A549 (cell line): ENCODE measurements around the gene SYNJ1. TPM values are rescaled to one million over a fixed set of nuclear protein-coding genes. Genes with fewer than 3 reads are reported as not detected.
"Not testable (repeated sequence)": the region's sequence is repeated elsewhere in the genome, so short reads cannot be mapped to it uniquely, and the experiment has no call there.

Experiments used
- ATAC-seq, 2 experiments: fragments of 200-7000 bp in 1 of 2; fragments of >200 bp in 1 of 2; cut with Nextera tagmentation in 1 of 2; cut with Tn5 transposase in 1 of 2; 3 replicates each; pipeline versions ENCODE4 v1.8.0 to v1.9.1; 2018 to 2020; ENCODE audit warnings: mild to moderate bottlenecking in 1 of 2, moderate library complexity in 1 of 2
- CTCF ChIA-PET: fragments of 300-600 bp; sonication (Branson Sonifier 250); formaldehyde crosslinking; extraction: SDS; loops from one replicate; lab custom pipeline; 2021; ENCODE audit warnings: antibody characterized with exemption, inconsistent platforms; lab: Yijun Ruan, JAX
- POLR2A ChIA-PET: fragments of 350-600 bp; formaldehyde crosslinking; extraction: SDS; loops from one replicate; lab custom pipeline; 2021; ENCODE audit warnings: antibody characterized with exemption, inconsistent platforms; lab: Yijun Ruan, JAX
- DNase-seq, 2 experiments: peaks; one replicate each; pipeline versions ENCODE4 v3.0.0 to v3.0.0-alpha.2; 2011 to 2016; ENCODE audit warnings: low read depth in 1 of 2, low spot score in 1 of 2
- FAIRE-seq: peaks from 2 replicates; lab custom pipeline; 2011; peaks lifted over from hg19 to GRCh38; lab: Jason Lieb, UNC
- H3K27ac ChIP-seq, 2 experiments: fragments of >200 bp; sonication (Bioruptor Twin); formaldehyde crosslinking; 3 replicates each; pipeline ENCODE4 v1.5.1; 2016 to 2017
- H3K4me1 ChIP-seq: fragments of >200 bp; sonication (Bioruptor Twin); formaldehyde crosslinking; 3 replicates; pipeline ENCODE4 v1.6.1; 2016
- H3K4me2 ChIP-seq: fragments of >200 bp; sonication (Bioruptor Twin); formaldehyde crosslinking; 3 replicates; pipeline ENCODE4 v1.6.1; 2016
- H3K4me3 ChIP-seq: fragments of >200 bp; sonication (Bioruptor Twin); formaldehyde crosslinking; 3 replicates; pipeline ENCODE4 v1.5.1; 2016
- H3K9me3 ChIP-seq: fragments of >200 bp; sonication (Bioruptor Twin); formaldehyde crosslinking; 3 replicates; pipeline ENCODE4 v1.6.1; 2016
- BHLHE40 ChIP-seq: IDR thresholded peaks from 2 replicates; pipeline ENCODE4 v1.6.1; 2012; ENCODE audit warnings: low read depth, low read length, inconsistent platforms
- EHMT2 ChIP-seq: fragments of 200-600 bp; sonication (generic); IDR thresholded peaks from 2 replicates; pipeline ENCODE4 v1.6.1; 2016; ENCODE audit warnings: antibody characterized with exemption, low read depth, mild to moderate bottlenecking, moderate library complexity
- EP300 ChIP-seq, 2 experiments: fragments of >200 bp; sonication (Bioruptor Twin); formaldehyde crosslinking; IDR thresholded peaks; 2 replicates in 1 of 2; 3 replicates in 1 of 2; pipeline ENCODE4 v1.6.1; 2016 to 2017
- FOSB ChIP-seq: fragments of 250-450 bp; sonication (Bioruptor Pico); IDR thresholded peaks from 2 replicates; pipeline ENCODE4 v1.5.0; 2020; ENCODE audit warnings: mild to moderate bottlenecking, moderate library complexity
- FOSL2 ChIP-seq, 2 experiments: fragments of 450-650 bp in 1 of 2; fragments of >200 bp in 1 of 2; sonication (Bioruptor Twin) in 1 of 2; formaldehyde crosslinking; IDR thresholded peaks; 2 replicates each; pipeline versions ENCODE4 v1.5.0 to v1.6.1; 2016 to 2020; ENCODE audit warnings: mild to moderate bottlenecking in 1 of 2, moderate library complexity in 1 of 2
- HOXA7 ChIP-seq: fragments of 250-450 bp; sonication (Bioruptor Pico); IDR thresholded peaks from 2 replicates; pipeline ENCODE4 v1.5.0; 2020; ENCODE audit warnings: mild to moderate bottlenecking, moderate library complexity
- HOXB5 ChIP-seq: fragments of 250-450 bp; sonication (Bioruptor Pico); IDR thresholded peaks from 2 replicates; pipeline ENCODE4 v1.5.0; 2020; ENCODE audit warnings: mild to moderate bottlenecking, moderate library complexity
- JUN ChIP-seq, 2 experiments: fragments of >200 bp; sonication (Bioruptor Twin); formaldehyde crosslinking; IDR thresholded peaks; 2 replicates in 1 of 2; 3 replicates in 1 of 2; pipeline ENCODE4 v1.6.1; 2016 to 2017
- JUNB ChIP-seq: fragments of >200 bp; sonication (Bioruptor Twin); formaldehyde crosslinking; IDR thresholded peaks from 2 replicates; pipeline ENCODE4 v1.6.1; 2016
- KDM1A ChIP-seq: fragments of 200-600 bp; sonication (generic); IDR thresholded peaks from 2 replicates; pipeline ENCODE4 v1.6.1; 2016; ENCODE audit warnings: low read depth, mild to moderate bottlenecking
- PBX3 ChIP-seq: IDR thresholded peaks from 2 replicates; pipeline ENCODE4 v1.6.1; 2012
- PHF8 ChIP-seq: fragments of 200-600 bp; sonication (generic); IDR thresholded peaks from 2 replicates; pipeline ENCODE4 v1.6.1; 2016; ENCODE audit warnings: low read depth, mild to moderate bottlenecking, antibody characterized with exemption, moderate library complexity, borderline replicate concordance
- RARB ChIP-seq: fragments of 250-450 bp; sonication (Bioruptor Pico); IDR thresholded peaks from 2 replicates; pipeline ENCODE4 v1.8.0; 2021; ENCODE audit warnings: mild to moderate bottlenecking, moderate library complexity
- REST ChIP-seq: fragments of 200-600 bp; sonication (generic); IDR thresholded peaks from 2 replicates; pipeline ENCODE4 v1.6.1; 2016; ENCODE audit warnings: antibody characterized with exemption, mild to moderate bottlenecking, moderate library complexity
- RFX5 ChIP-seq: fragments of 450-650 bp; IDR thresholded peaks from 2 replicates; pipeline ENCODE4 v1.7.1; 2014; ENCODE audit warnings: antibody characterized with exemption, mild to moderate bottlenecking, moderate library complexity
- SREBF2 ChIP-seq: fragments of 450-650 bp; IDR thresholded peaks from 2 replicates; pipeline ENCODE4 v1.6.1; 2014; ENCODE audit warnings: mild to moderate bottlenecking, moderate library complexity
- TFCP2L1 ChIP-seq: fragments of 250-450 bp; sonication (Bioruptor Pico); IDR thresholded peaks from 2 replicates; pipeline ENCODE4 v1.5.0; 2021; ENCODE audit warnings: mild to moderate bottlenecking
- TP53 ChIP-seq: fragments of 250-450 bp; sonication (Bioruptor Pico); IDR thresholded peaks from 2 replicates; pipeline ENCODE4 v1.5.0; 2021; ENCODE audit warnings: mild to moderate bottlenecking, moderate library complexity
- USF2 ChIP-seq: fragments of 450-650 bp; IDR thresholded peaks from 2 replicates; pipeline ENCODE4 v1.6.1; 2014; ENCODE audit warnings: antibody characterized with exemption
- WGBS: methylation state at CpG from one replicate; pipeline ENCODE4 v1.1.6; 2017; ENCODE audit errors: missing lambda C conversion rate; 5-methylcytosine and 5-hydroxymethylcytosine counted together
- polyA plus RNA-seq, 4 experiments: library from polyadenylated mRNA; depleted of rRNA in 3 of 4; stranded (reverse); fragments of >200 nt; fragmentation: RNase III in 1 of 4; extraction: RNeasy Plus Mini Kit Qiagen cat#74134 plus additional on column Dnase treatment in 1 of 4; gene quantifications; 2 replicates in 3 of 4; 3 replicates in 1 of 4; pipeline ENCODE4 v1.2.3, GENCODE V29; 2011 to 2017

The SYNJ1 gene
- polyA plus RNA-seq, 2 of the 4 experiments (the other 2 are of a cell fraction) = 2.3 to 3.8 TPM

GRCh38 chr21:32739946-32740345 is 12.1 kb upstream of the SYNJ1 start:
- ChIA-PET CTCF (no interaction called here), POLR2A (no interaction called here)
- Histone ChIP-seq H3K4me1 (no peaks in the 10 kb centered on the region), H3K4me3 (no peak overlapping the region), H3K4me2 (no peak overlapping the region), H3K9me3 (no peaks in the 10 kb centered on the region), H3K27ac (no peak overlapping the region)
- FAIRE-seq (no peak), DNase-seq (no peak), ATAC-seq (no peak)
- TF ChIP-seq TP53 (CRISPR knock-in tag) (no peak), JUNB (no peak), HOXA7 (CRISPR knock-in tag) (no peak), BHLHE40 (no peak), PHF8 (no peak), RARB (CRISPR knock-in tag) (no peak), SREBF2 (no peak), KDM1A (no peak), REST (no peak), HOXB5 (no peak), PBX3 (no peak), USF2 (no peak), TFCP2L1 (CRISPR knock-in tag) (no peak), EP300 (IDR thresholded peaks at IDR 0.05) (no peak), FOSB (CRISPR knock-in tag) (no peak), JUN (IDR thresholded peaks at IDR 0.05) (no peak)
- 100% methylated on average over 2 of the region's 2 CpGs for WGBS

GRCh38 chr21:32736083-32736482 is 8.3 kb upstream of the SYNJ1 start:
- FAIRE-seq, H3K4me1 ChIP-seq, DNase-seq, H3K4me2 ChIP-seq, H3K4me3 ChIP-seq, ATAC-seq, CTCF ChIA-PET, H3K27ac ChIP-seq, H3K9me3 ChIP-seq, POLR2A ChIA-PET: not testable (repeated sequence)
- WGBS = 70% methylated on average over 4 of the region's 4 CpGs

- ChIA-PET CTCF (no interaction called here), POLR2A (interaction anchor here (0.5 kb wide), 1 partner anchor 20 kb away, joined by 3 read pairs; no protein-coding TSS in a partner anchor)
- TF ChIP-seq EHMT2 = no peak
- TF ChIP-seq FOSL2 (IDR thresholded peaks at IDR 0.05) = no peak
- TF ChIP-seq FOSL2 (CRISPR knock-in tag; IDR thresholded peaks at IDR 0.05) = no peak
- no peak for TF ChIP-seq JUN (IDR thresholded peaks at IDR 0.05)
- TF ChIP-seq KDM1A = no peak
- no peak for TF ChIP-seq EP300 (IDR thresholded peaks at IDR 0.05)
- no peak for TF ChIP-seq RFX5
- Histone ChIP-seq H3K4me3 (no peak overlapping the region), H3K9me3 (no peaks in the 10 kb centered on the region), H3K4me2 (no peak overlapping the region), H3K4me1 (no peaks in the 10 kb centered on the region), H3K27ac (no peak overlapping the region)
- DNase-seq = no peak
- 87% methylated on average over 2 of the region's 2 CpGs for WGBS
- ATAC-seq = no peak
- FAIRE-seq = no peak
Observed at GRCh38 chr21:32735524-32735923, 7.7 kb upstream of the SYNJ1 start.
